BLaER1 (cell line): ENCODE measurements around the gene CD6.

Source experiments
- H3K27ac ChIP-seq: shearing (Covaris generic); formaldehyde crosslinking; 2 replicates; pipeline ENCODE4 v1.8.1; 2022
- H3K27me3 ChIP-seq: shearing (Covaris generic); formaldehyde crosslinking; 2 replicates; pipeline ENCODE4 v1.8.1; 2022
- H3K36me3 ChIP-seq: shearing (Covaris generic); formaldehyde crosslinking; 2 replicates; pipeline ENCODE4 v1.8.1; 2022
- H3K4me1 ChIP-seq: shearing (Covaris generic); formaldehyde crosslinking; 2 replicates; pipeline ENCODE4 v1.8.1; 2022
- H3K4me2 ChIP-seq: shearing (Covaris generic); formaldehyde crosslinking; 2 replicates; pipeline ENCODE4 v1.8.1; 2022
- H3K4me3 ChIP-seq: shearing (Covaris generic); formaldehyde crosslinking; 2 replicates; pipeline ENCODE4 v1.8.1; 2022
- H3K9ac ChIP-seq: shearing (Covaris generic); formaldehyde crosslinking; 2 replicates; pipeline ENCODE4 v1.8.1; 2022
- H3K9me3 ChIP-seq: shearing (Covaris generic); formaldehyde crosslinking; 2 replicates; pipeline ENCODE4 v1.8.1; 2022
- H4K20me1 ChIP-seq: shearing (Covaris generic); formaldehyde crosslinking; 2 replicates; pipeline ENCODE4 v1.8.1; 2022
- Cebpa-rat ChIP-seq: shearing (Covaris generic); IDR thresholded peaks from 2 replicates; pipeline ENCODE4 v1.8.1; 2022

CD6 gene

GRCh38 chr11:61011950-61012736 is 40.7 kb downstream of the CD6 start:
- H3K9ac ChIP-seq = peak overlapping the region; percentile 50; the same call in 1 of the 2 replicates
- H3K27me3 ChIP-seq = peaks cover 38% of the 10 kb centered on the region
- no peaks in the 10 kb centered on the region for H4K20me1 ChIP-seq
- H3K4me2 ChIP-seq = peak overlapping the region; percentile 77
- TF ChIP-seq Cebpa-rat = no peak
- peaks cover 39% of the 10 kb centered on the region for H3K4me1 ChIP-seq
- no peaks in the 10 kb centered on the region for H3K9me3 ChIP-seq
- H3K36me3 ChIP-seq = no peaks in the 10 kb centered on the region
- no peak overlapping the region for H3K27ac ChIP-seq
- H3K4me3 ChIP-seq = 0 out of 2 replicates have a peak overlapping the region, but pooled peaks have one; percentile 18

- Histone ChIP-seq H3K4me3 (no peak overlapping the region), H3K36me3 (no peaks in the 10 kb centered on the region), H3K27ac (no peak overlapping the region), H3K9me3 (no peaks in the 10 kb centered on the region), H4K20me1 (no peaks in the 10 kb centered on the region), H3K9ac (no peak overlapping the region), H3K4me1 (peaks cover 33% of the 10 kb centered on the region), H3K27me3 (peaks cover 31% of the 10 kb centered on the region), H3K4me2 (peak overlapping the region; percentile 77)
- no peak for TF ChIP-seq Cebpa-rat
These were observed 41.3 kb downstream of the CD6 start for GRCh38 chr11:61012737-61013215.

GRCh38 chr11:61018059-61018458 is 46.6 kb downstream of the CD6 start:
- Histone ChIP-seq H3K9ac (no peak overlapping the region), H3K27me3 (no peaks in the 10 kb centered on the region), H3K4me2 (no peak overlapping the region), H3K4me1 (peaks cover 44% of the 10 kb centered on the region), H3K4me3 (no peak overlapping the region), H3K27ac (no peak overlapping the region), H4K20me1 (no peaks in the 10 kb centered on the region), H3K36me3 (no peaks in the 10 kb centered on the region), H3K9me3 (no peaks in the 10 kb centered on the region)
- no peak for TF ChIP-seq Cebpa-rat

DNA sequence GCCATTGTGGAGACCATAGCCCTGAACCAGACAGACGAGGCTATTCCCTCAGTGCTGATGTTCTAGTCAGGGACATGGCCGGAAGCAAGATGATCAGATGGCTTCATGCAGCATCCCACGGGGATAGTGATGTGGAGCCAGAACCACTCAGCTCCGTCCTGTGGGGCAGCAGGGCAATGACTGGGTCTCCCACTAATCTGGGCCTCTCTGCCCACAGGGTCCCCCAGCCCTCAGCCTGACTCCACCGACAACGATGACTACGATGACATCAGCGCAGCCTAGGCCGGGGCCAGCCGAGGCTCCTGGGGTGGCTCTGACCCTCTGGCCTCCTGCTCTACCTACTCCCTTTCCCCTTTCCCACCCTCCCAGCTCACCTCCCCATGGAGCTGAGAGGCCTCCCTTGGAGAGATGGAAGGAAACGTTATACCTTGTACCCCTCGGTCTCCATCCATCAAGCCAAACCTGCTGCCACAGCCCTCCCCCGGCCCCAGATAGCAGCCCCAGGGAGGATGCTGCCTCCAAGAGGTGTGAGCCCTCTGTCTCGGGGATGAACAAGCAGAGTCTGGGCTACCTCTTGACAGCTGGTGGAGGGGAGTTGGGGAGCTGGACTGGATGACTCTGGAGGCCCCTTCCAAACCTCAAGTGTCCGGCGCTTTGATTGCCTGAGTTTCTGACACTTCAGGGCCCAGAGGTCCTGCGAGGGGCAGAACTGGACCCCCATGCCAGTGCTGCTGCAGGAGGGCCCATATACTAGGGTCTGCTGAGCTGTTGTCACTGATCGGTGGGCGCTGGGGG is 47.8 kb downstream of the CD6 start:
- no peak for TF ChIP-seq Cebpa-rat
- no peaks in the 10 kb centered on the region for H3K9me3 ChIP-seq
- no peaks in the 10 kb centered on the region for H3K36me3 ChIP-seq
- no peaks in the 10 kb centered on the region for H4K20me1 ChIP-seq
- H3K9ac ChIP-seq = no peak overlapping the region
- H3K4me1 ChIP-seq = peaks cover 54% of the 10 kb centered on the region
- H3K4me3 ChIP-seq = no peak overlapping the region
- H3K27me3 ChIP-seq = no peaks in the 10 kb centered on the region
- peak overlapping the region; percentile 37; the same call in 1 of the 2 replicates for H3K4me2 ChIP-seq
- H3K27ac ChIP-seq = no peak overlapping the region

GRCh38 chr11:61019832-61020405 is 48.4 kb downstream of the CD6 start:
- Histone ChIP-seq H3K27me3 (no peaks in the 10 kb centered on the region), H3K9me3 (no peaks in the 10 kb centered on the region), H4K20me1 (no peaks in the 10 kb centered on the region), H3K4me1 (peaks cover 56% of the 10 kb centered on the region), H3K4me2 (peak overlapping the region; percentile 12; the same call in 1 of the 2 replicates), H3K9ac (no peak overlapping the region), H3K4me3 (no peak overlapping the region), H3K27ac (no peak overlapping the region), H3K36me3 (no peaks in the 10 kb centered on the region)
- no peak for TF ChIP-seq Cebpa-rat

GRCh38 chr11:61020551-61021235 is 49.2 kb downstream of the CD6 start:
- Histone ChIP-seq H3K36me3 (no peaks in the 10 kb centered on the region), H3K4me2 (peak overlapping the region; percentile 82), H3K9me3 (no peaks in the 10 kb centered on the region), H4K20me1 (no peaks in the 10 kb centered on the region), H3K9ac (no peak overlapping the region), H3K27me3 (no peaks in the 10 kb centered on the region), H3K27ac (no peak overlapping the region), H3K4me3 (no peak overlapping the region), H3K4me1 (peaks cover 63% of the 10 kb centered on the region)
- TF ChIP-seq Cebpa-rat = no peak

DNA sequence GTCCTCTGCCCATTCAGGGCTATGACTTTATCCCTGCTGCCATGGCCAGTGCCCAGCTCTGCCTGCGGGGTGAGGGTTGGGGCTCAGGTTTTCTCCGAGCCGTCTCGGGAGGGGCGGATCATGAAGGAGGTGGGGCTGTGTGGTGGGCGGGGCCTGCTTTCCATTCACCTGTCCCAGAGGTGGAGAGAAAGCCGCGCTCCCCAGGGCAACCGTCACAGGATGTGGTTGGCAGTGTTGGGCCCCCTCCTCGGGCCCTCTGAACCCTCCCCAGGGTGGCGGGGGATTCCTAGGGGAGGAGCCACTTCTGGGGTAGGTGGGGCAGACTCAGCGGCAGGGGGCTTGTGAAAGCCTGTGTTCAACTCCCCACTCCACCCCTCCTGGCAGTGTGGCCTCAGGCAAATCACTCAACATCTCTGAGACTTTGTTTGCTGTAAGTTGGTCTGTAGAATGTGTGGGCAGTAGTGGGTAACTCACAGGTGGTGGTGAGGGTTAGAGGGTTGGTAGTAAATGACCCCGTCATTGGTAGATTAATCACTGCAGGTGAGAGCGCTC is 50.3 kb downstream of the CD6 start:
- no peaks in the 10 kb centered on the region for H3K9me3 ChIP-seq
- H3K9ac ChIP-seq = no peak overlapping the region
- TF ChIP-seq Cebpa-rat = no peak
- no peaks in the 10 kb centered on the region for H3K36me3 ChIP-seq
- no peak overlapping the region for H3K27ac ChIP-seq
- H3K27me3 ChIP-seq = no peaks in the 10 kb centered on the region
- H4K20me1 ChIP-seq = no peaks in the 10 kb centered on the region
- peak overlapping the region; percentile 82 for H3K4me2 ChIP-seq
- no peak overlapping the region for H3K4me3 ChIP-seq
- H3K4me1 ChIP-seq = peaks cover 74% of the 10 kb centered on the region

DNA sequence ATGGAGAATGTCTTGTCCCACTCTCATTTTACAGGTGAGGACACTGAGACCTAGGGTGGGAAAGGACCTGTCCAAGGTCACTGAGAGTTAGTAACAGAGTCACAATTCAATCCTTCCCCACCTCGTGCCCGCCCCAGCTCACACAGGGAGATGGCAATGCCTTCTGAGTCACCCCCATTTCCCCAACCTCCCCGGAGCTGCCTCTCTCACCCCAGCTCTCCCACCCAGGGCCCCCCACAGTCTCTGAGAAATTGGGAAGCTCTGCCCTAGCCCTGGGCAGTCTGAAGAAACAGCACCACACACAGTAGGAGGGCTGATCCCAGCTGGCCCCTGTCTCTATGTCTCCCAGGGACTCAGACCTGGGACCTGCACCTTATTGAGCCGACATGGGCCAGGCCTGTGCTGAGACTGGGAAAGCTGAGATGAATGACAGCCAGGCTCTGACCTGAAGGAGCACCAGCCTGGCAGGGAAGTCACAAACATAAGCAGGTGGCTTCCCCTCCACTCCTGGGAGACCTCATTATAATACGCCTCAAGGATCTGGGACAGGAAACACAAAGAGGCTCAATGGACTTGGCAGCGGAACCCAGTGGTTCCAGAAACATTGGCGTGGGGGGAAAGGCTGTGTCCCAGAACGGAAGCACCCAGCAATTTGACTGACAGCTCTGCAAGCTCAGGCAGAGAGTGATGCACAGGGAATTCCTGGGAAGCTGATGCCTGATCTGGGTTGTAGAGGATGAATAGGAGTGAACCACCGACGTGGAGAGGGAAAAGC is 51.0 kb downstream of the CD6 start:
- no peaks in the 10 kb centered on the region for H4K20me1 ChIP-seq
- H3K4me3 ChIP-seq = no peak overlapping the region
- H3K36me3 ChIP-seq = no peaks in the 10 kb centered on the region
- H3K9ac ChIP-seq = no peak overlapping the region
- H3K4me2 ChIP-seq = peak overlapping the region; percentile 82
- H3K4me1 ChIP-seq = peaks cover 81% of the 10 kb centered on the region
- no peaks in the 10 kb centered on the region for H3K9me3 ChIP-seq
- TF ChIP-seq Cebpa-rat = no peak
- no peaks in the 10 kb centered on the region for H3K27me3 ChIP-seq
- H3K27ac ChIP-seq = no peak overlapping the region; the same call in 1 of the 2 replicates
